Stimulated activated memory B cell treated with anti-CD40 and anti-IgM and Interleukin-4, amounts not matched to agents 10 μg/mL and 1 μg/mL and 100 μg/mL, for 72 hours (primary cell): Measurements from ENCODE around the gene PPP3R2.

Source experiments
- ATAC-seq: fragments of 150-1000 bp; cut with Tn5 transposase; 2 replicates; pipeline ENCODE4 v1.10.0; 2021
- H3K27ac Mint-ChIP-seq: one replicate; pipeline ENCODE4 v1.8.0; 2022; ENCODE audit warnings: mild to moderate bottlenecking, mixed read lengths
- H3K27me3 Mint-ChIP-seq: one replicate; pipeline ENCODE4 v1.8.0; 2022; ENCODE audit warnings: mixed read lengths
- H3K36me3 Mint-ChIP-seq: one replicate; pipeline ENCODE4 v1.8.0; 2022; ENCODE audit warnings: mixed read lengths
- H3K4me1 Mint-ChIP-seq: one replicate; pipeline ENCODE4 v1.8.0; 2022; ENCODE audit warnings: mixed read lengths
- H3K4me3 Mint-ChIP-seq: one replicate; pipeline ENCODE4 v1.8.0; 2022; ENCODE audit warnings: mild to moderate bottlenecking, moderate library complexity, mixed read lengths
- H3K9me3 Mint-ChIP-seq: one replicate; pipeline ENCODE4 v1.8.0; 2022; ENCODE audit warnings: mixed read lengths

Gene PPP3R2, protein sequence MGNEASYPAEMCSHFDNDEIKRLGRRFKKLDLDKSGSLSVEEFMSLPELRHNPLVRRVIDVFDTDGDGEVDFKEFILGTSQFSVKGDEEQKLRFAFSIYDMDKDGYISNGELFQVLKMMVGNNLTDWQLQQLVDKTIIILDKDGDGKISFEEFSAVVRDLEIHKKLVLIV

DNA sequence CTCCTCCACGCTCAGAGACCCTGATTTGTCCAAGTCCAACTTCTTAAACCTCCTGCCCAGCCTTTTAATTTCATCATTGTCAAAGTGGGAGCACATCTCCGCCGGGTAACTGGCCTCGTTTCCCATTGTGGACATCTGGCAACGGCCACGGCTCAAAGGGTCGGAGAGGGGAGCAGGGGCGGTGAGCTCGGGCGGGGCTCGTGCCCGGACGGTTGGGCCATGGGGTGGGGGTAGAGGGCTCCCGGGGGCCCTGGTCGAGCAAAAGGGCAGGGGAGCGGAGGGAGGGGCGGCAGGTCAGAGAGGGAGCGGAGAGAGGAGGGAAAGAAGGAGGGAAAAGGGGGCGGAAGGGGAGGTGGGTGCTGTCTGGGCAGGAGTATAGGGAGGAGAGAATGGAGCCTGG, at the start of gene PPP3R2:
PPP3R2 (minus strand) TSS at position 174 of the 400 bp plus-strand sequence; CDS start at position 126, 48 bp downstream.
- Mint-ChIP-seq H3K27ac (no peak within 1 kb of the TSS), H3K4me1 (no peaks in the 10 kb centered on the region)
- ATAC-seq: peak; percentile 58

DNA sequence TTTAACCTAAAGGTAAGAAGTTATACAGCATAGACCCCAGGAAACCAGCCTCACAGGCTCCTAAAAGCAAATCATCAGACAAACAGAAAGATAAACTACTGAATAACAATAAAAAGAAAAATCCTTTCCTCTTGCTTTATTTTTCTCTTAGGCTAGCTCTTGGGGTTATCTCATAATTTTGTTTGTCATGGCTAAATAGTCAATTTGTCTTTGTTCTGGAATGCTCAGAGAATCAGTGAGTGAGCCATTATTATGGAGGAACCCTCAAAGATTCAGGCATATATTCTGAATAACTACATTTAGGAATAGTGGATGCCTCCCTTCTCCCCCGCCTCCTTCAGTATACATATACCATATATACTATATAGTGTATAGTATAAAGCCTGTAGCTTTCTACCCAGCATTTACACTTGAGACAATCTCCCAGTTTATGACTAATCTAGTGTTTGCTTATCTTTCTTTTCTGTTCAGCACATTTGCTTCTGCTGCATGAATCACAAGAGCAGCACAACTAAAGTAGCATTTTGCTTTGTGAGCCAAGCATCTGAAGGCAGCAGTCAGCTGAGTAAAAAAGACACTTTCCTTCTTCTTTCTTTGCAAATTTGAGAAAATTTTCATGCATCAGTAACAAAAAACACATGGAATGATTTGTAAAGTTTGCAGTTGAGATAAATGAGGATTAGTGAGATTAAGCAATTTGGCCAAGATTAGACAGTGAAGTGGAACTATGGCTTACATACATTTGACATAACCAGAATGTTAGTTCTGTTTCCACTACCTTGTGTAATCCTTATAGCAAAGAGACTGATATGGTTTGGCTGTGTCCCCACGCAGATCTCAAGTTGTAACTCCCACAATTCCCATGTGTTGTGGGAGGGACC, 45.3 kb upstream of the PPP3R2 start:
- no peak for ATAC-seq
- H3K27me3 Mint-ChIP-seq: no peaks in the 10 kb centered on the region
- H3K4me1 Mint-ChIP-seq: no peaks in the 10 kb centered on the region
- H3K9me3 Mint-ChIP-seq: peaks cover 5% of the 10 kb centered on the region
- H3K4me3 Mint-ChIP-seq: no peak overlapping the region
- H3K27ac Mint-ChIP-seq: no peak overlapping the region
- H3K36me3 Mint-ChIP-seq: no peaks in the 10 kb centered on the region

More for the DNA sequence above, at the start of gene PPP3R2:
- Mint-ChIP-seq H3K27me3 (no peaks in the 10 kb centered on the region), H3K36me3 (no peaks in the 10 kb centered on the region), H3K4me3 (no peak within 1 kb of the TSS), H3K9me3 (no peaks in the 10 kb centered on the region)

DNA sequence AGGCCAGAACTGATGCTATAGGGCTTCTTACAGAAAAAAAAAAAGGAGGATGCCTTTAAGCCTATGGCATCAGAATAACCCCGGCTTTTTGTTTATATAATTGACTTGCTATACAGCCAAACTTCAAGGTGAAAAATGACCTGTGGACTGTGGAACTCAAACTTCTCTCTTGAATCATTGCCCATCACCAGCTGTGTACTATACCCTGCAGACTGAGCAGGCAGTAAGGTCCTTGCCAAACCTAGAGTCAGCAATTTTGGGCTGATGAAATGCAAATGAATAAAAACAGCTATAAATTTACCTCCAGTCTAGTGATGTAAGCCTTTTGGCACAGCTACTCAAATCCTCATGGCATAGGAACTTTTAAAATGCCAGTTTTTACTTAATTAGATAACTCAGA, 44.5 kb upstream of the PPP3R2 start:
- Mint-ChIP-seq H3K36me3 (no peaks in the 10 kb centered on the region), H3K27ac (no peak overlapping the region), H3K4me3 (no peak overlapping the region), H3K4me1 (no peaks in the 10 kb centered on the region), H3K9me3 (peaks cover 3% of the 10 kb centered on the region), H3K27me3 (no peaks in the 10 kb centered on the region)
- ATAC-seq: no peak

DNA sequence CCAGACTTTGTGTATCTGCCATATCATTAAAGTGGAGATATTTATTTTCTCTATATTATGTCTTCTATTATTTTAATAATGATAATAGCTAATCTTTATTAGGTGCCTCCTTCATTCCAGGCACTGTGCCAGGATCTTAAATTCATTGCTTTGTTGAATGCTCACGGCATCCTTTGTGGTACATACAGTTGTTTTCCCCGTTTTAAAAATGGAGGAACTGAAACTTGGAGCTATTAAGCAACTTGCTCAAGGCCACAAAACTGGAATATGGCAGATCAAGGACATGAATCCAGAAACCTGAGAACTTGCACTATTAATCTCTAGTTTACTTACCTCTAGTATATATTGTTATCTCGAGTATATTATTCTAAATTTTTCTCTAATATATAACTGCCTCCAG, 41.5 kb upstream of the PPP3R2 start:
- Mint-ChIP-seq H3K4me1 (no peaks in the 10 kb centered on the region), H3K9me3 (no peaks in the 10 kb centered on the region), H3K27ac (no peak overlapping the region), H3K27me3 (no peaks in the 10 kb centered on the region), H3K4me3 (no peak overlapping the region), H3K36me3 (no peaks in the 10 kb centered on the region)
- no peak for ATAC-seq

DNA sequence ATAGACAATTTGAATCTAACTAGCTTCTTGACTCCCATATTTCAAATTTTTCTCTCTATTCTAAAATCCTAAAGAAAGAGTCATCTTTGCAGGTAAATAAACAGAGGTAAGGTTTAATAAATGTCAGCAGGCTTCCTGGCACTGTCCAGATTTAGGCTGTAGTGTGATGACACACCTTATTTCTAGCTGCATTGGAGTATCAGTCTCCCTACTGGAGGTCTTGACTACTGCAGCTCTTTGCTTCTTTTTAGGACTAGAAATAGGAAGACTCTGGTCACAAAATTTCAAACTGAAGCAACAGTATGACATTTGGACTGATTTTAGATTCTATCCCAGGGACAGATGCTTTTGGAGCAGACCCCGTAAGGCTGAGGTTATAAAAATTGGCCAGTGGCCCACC, 40.7 kb upstream of the PPP3R2 start:
- Mint-ChIP-seq H3K4me3 (no peak overlapping the region), H3K27ac (no peak overlapping the region), H3K4me1 (no peaks in the 10 kb centered on the region), H3K27me3 (no peaks in the 10 kb centered on the region), H3K9me3 (no peaks in the 10 kb centered on the region), H3K36me3 (no peaks in the 10 kb centered on the region)
- ATAC-seq: no peak

DNA sequence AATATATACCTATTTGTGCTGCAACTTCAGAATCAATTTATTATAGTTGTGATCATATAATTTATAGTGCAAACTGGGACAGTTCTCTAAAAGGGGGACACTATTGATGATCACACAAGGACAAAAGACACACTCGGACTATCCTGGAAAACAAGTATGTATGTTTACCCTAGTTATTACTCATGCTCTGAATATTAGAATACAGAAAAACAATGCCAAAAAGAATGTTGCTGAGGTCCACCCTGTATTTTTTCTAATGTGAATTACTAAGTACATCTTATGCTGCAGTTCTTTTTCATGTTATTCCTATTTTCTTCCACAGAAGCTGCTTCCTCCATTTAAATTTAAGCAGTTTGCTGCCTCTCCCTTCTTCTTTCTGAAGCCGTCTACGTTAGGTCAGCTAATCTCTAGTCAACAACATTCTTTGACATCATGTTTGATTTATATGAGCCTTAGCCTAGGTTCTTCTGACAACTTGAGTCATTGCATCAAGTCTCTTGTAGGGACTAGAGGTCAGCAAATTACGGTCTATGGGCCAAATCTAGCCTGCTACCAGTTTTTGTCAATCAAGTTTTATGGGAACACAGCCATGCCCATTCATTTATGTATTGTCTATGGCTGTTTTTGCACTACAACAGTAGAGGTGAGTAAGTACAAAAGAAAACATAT, 40.1 kb upstream of the PPP3R2 start:
- no peak for ATAC-seq
- Mint-ChIP-seq H3K27me3 (no peaks in the 10 kb centered on the region), H3K9me3 (no peaks in the 10 kb centered on the region), H3K4me1 (no peaks in the 10 kb centered on the region), H3K36me3 (no peaks in the 10 kb centered on the region), H3K27ac (no peak overlapping the region), H3K4me3 (no peak overlapping the region)

DNA sequence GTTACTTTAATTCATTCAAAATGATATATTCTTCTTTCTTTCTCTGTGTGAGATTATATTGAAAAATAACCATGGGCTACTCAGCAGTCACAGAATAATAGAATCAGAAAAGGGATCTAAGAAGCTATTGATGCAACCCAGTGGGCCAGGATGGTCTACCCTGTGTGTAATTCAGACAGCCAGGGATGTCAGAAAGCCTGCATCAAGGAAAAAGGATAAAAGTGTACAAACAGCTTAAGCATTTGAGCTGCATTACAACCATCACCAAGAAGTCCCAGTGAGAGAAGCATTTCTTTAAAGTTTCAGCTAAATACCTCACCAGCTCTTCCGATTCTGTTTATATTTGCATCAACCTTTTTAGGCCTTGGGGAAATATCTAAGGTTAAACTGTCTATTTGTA, 37.8 kb upstream of the PPP3R2 start:
- no peaks in the 10 kb centered on the region for H3K9me3 Mint-ChIP-seq
- no peaks in the 10 kb centered on the region for H3K36me3 Mint-ChIP-seq
- no peaks in the 10 kb centered on the region for H3K4me1 Mint-ChIP-seq
- H3K27ac Mint-ChIP-seq: no peak overlapping the region
- no peaks in the 10 kb centered on the region for H3K27me3 Mint-ChIP-seq
- no peak for ATAC-seq
- no peak overlapping the region for H3K4me3 Mint-ChIP-seq

DNA sequence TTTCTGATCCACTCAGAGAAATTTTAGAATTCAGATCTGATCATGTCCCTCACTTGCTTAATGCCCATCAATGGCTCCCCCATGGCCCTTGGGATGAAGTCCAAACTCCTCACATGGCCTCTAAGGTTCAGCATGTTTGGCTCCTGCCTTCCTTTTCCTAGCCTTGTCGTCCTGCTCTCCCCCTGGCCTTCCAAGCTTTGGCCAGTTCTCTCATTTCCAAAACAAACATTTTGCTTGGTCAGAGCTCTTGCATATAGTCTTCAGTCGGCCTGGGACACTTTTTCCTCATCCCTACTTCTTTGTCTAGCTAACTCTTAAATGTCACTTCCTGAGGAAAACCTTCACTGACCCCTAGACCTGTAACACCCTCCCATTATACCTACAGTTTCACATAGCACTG, 37.1 kb upstream of the PPP3R2 start:
- Mint-ChIP-seq H3K27ac (no peak overlapping the region), H3K4me1 (no peaks in the 10 kb centered on the region), H3K4me3 (no peak overlapping the region), H3K36me3 (no peaks in the 10 kb centered on the region), H3K9me3 (no peaks in the 10 kb centered on the region), H3K27me3 (no peaks in the 10 kb centered on the region)
- ATAC-seq: no peak

DNA sequence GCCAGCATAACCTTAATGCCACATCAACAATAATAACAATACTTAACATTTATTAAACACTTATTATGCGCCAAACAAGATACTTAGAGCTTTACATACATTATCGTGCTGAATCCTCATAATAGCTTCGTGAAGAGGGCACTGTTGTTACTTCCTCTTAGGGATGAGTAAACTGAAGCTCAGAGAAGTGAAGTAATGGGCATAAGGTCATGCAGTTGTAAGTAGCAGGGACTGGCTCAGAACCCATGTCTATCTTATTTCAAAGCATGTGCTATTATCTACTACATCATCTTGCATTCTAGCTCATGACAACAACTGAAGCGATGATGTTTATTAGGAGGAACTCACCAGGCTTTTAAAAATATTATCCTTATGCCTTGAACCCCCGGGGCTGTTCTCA, 34.9 kb upstream of the PPP3R2 start:
- Mint-ChIP-seq H3K36me3 (no peaks in the 10 kb centered on the region), H3K4me3 (no peak overlapping the region), H3K9me3 (no peaks in the 10 kb centered on the region), H3K4me1 (no peaks in the 10 kb centered on the region), H3K27me3 (no peaks in the 10 kb centered on the region), H3K27ac (no peak overlapping the region)
- ATAC-seq: no peak

DNA sequence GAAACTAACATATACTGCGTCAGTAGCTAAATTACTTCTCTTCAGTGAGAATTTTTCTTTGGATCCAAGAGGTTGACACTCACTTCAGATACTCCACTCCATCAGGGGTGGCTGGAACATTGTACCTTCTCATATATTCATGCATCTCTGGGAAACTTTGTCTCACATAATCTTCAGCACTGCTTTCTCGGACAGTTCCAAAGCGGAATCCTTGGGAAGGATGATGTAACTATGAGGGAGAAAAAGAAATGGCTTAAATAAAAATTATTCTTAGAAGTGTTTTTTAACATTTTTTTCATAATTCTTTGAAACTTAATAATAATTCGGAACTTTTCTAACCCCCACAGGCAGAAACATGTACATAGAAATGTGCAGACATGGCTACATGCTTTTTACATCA, 33.4 kb upstream of the PPP3R2 start:
- Mint-ChIP-seq H3K4me1 (no peaks in the 10 kb centered on the region), H3K36me3 (no peaks in the 10 kb centered on the region), H3K27me3 (no peaks in the 10 kb centered on the region), H3K4me3 (no peak overlapping the region), H3K27ac (no peak overlapping the region), H3K9me3 (no peaks in the 10 kb centered on the region)
- ATAC-seq: no peak

DNA sequence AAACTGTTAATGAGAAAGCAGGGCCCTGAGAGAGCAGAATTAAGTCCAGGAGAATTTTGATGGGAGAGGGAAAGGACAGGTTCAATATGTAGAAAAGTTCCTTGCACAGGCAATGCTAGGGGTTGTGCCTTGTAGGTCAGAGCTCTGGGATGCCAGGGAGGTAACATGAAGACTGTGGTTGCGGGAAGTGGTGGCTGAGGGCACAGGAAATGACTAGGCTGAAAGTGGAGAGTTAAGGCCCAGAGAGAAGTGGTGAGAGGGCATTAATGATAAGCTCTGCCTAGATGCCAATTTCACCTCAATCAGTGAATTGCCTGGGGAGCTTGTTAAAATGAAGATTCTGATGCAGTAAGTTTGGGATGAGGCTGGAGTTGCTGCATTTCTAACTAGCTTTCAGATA, 31.5 kb upstream of the PPP3R2 start:
- Mint-ChIP-seq H3K4me1 (no peaks in the 10 kb centered on the region), H3K36me3 (no peaks in the 10 kb centered on the region), H3K4me3 (no peak overlapping the region), H3K27ac (no peak overlapping the region), H3K9me3 (no peaks in the 10 kb centered on the region), H3K27me3 (no peaks in the 10 kb centered on the region)
- ATAC-seq: no peak

DNA sequence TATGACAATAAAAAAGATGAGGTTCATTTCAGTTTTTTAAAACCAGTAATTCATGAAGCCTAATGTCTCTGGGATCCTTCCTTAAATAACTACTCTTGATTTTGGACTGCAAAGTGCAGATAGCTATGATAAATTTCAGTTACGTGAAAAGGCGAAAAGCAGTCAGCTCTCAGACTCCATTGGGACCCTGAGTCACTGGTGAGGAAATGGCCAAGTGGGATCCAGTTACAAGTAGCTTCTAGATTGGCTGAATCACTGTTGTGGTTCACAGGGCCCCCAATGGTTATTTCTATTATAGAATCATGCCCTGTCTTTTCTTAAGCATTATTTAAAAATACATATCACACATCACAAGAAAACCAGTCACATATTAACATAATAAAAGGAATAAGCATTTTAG, 31.1 kb upstream of the PPP3R2 start:
- Mint-ChIP-seq H3K9me3 (no peaks in the 10 kb centered on the region), H3K4me1 (no peaks in the 10 kb centered on the region), H3K4me3 (no peak overlapping the region), H3K27me3 (no peaks in the 10 kb centered on the region), H3K27ac (no peak overlapping the region), H3K36me3 (no peaks in the 10 kb centered on the region)
- ATAC-seq: no peak

DNA sequence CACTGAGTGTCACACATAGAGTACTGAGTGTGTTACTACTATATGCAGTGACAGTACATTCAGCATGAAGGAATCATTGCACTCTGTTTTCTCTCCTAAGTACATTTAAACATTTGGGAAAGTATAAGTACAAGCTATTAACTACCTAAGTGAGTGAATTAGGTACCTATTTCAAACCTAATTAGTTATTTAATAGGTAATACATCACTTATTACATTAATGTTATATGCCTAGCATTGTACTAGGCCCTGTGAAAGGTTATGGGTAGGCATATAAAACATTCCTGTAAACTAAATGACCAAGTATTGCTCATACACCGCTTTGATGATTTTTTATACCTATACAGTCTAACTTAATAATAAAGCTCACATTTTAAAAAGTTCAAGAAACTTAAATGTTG, 25.7 kb upstream of the PPP3R2 start:
- Mint-ChIP-seq H3K27me3 (no peaks in the 10 kb centered on the region), H3K36me3 (no peaks in the 10 kb centered on the region), H3K27ac (no peak overlapping the region), H3K4me1 (no peaks in the 10 kb centered on the region), H3K9me3 (no peaks in the 10 kb centered on the region), H3K4me3 (no peak overlapping the region)
- no peak for ATAC-seq

DNA sequence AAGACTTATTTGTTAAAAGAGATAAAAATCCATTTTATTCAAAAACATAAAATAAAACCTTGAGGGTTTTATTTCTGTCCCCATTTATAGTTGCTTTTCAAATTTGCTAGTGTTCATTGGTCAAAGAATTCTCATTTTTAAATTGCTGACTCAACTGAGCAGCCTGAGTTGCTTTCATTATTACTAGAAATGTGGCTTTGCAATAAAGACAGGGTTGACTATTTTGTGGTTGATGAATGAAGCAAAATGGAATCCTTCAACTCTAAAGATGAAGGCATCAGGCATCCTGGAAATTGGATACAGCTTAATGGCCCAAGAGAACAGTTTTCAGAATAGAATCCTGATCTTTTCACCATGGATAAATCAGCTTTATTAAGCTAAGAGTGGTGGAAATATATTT, 23.9 kb upstream of the PPP3R2 start:
- Mint-ChIP-seq H3K27ac (no peak overlapping the region), H3K4me1 (no peaks in the 10 kb centered on the region), H3K9me3 (no peaks in the 10 kb centered on the region), H3K27me3 (no peaks in the 10 kb centered on the region), H3K4me3 (no peak overlapping the region), H3K36me3 (no peaks in the 10 kb centered on the region)
- ATAC-seq: no peak

DNA sequence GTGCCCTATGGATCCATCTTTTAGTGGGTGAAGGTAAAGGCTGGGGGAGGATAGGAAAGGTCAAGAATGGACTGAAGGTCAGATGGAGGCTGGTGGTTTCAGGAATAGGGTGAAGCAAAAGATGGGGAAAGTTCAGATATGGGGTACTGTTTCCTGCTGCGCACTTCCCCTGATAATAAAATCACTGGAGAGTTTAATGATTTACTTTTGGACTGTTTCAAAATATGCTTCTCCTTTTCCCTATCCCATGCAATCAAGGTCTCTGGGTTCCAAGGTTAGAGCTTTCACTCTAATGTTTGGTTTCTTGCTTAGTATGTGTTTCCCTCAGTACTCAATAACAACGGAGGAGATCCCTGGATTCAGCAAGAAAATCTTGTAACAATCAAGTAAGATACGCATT, 10.8 kb upstream of the PPP3R2 start:
- H3K4me3 Mint-ChIP-seq: no peak overlapping the region
- H3K4me1 Mint-ChIP-seq: no peaks in the 10 kb centered on the region
- H3K36me3 Mint-ChIP-seq: no peaks in the 10 kb centered on the region
- H3K9me3 Mint-ChIP-seq: no peaks in the 10 kb centered on the region
- H3K27ac Mint-ChIP-seq: no peak overlapping the region
- ATAC-seq: no peak
- peaks cover 34% of the 10 kb centered on the region for H3K27me3 Mint-ChIP-seq

DNA sequence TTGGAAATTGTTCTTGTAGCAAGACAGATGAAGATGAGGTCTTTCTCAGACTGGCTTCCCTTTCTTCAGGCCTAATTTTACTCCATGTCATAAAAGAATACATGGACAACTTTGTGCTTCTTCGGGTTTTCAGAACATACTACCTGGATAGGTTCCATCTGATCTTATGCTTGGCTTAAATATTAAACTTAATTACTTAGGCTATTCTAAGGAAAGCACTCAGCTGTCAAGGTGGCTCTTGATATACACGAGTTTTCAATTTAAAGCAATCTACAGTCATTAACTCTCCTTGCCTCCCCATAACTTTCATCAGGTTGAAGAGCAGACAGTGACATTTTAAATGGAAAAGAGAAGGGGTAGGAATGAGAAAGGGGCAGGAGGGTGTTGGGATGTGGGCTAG, 9.5 kb upstream of the PPP3R2 start:
- Mint-ChIP-seq H3K4me1 (no peaks in the 10 kb centered on the region), H3K4me3 (no peak overlapping the region), H3K27me3 (peaks cover 35% of the 10 kb centered on the region), H3K27ac (no peak overlapping the region), H3K9me3 (no peaks in the 10 kb centered on the region), H3K36me3 (no peaks in the 10 kb centered on the region)
- no peak for ATAC-seq
